Gastroesophageal sphincter (tissue), 3 donors: ENCODE results near the gene KCP.

Experiments used
- EP300 ChIP-seq: sonication (generic); formaldehyde crosslinking; IDR thresholded peaks from one replicate; pipeline ENCODE4 v1.6.1; 2017; ENCODE audit warnings: antibody characterized with exemption, mild to moderate bottlenecking
- POLR2A ChIP-seq, 2 donors: fragments of 450-650 bp; IDR thresholded peaks; one replicate each; pipeline ENCODE4 v1.6.1; 2017; ENCODE audit warnings: antibody characterized with exemption in 2 of 2, mild to moderate bottlenecking in 2 of 2, moderate library complexity in 1 of 2
- TF ChIP-seq, protein P1 (sequence below), 4 experiments: fragments of 200-600 bp in 2 of 4; fragments of 450-650 bp in 2 of 4; sonication (generic) in 1 of 4; IDR thresholded peaks; one replicate each; pipeline ENCODE4 v1.5.1; 2017 to 2019; ENCODE audit warnings: antibody characterized with exemption in 4 of 4, mild to moderate bottlenecking in 2 of 4, moderate library complexity in 2 of 4

DNA sequence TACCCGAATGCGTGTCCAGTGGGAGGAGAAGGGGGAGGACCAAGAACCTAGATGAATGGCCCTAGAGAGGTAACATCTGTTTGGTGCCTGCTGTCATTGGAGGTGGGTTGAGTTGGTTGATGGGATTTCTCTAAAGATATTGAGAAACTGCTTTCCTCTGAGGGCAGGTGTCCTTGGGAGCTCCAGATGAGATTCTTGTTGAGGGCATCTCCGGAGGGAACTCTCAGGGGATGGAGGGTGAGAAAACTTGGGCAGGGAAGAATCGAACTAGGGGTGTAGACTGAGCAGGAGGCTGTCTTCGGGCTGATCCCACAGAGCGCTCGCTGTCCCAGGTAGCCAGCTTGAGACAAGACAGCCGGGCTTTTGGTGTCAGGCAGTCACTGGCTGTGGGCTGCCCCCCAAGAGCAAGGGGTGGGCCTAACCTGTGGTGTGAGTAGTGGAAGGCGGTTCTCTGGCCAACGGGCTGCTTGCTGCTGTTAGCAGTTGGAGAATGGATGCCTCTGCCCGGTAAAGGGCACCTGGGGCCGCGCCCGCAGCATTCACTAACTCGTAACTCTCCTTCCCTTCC, 30.9 kb upstream of the KCP start:
- TF ChIP-seq EP300 (no peak), POLR2A (IDR thresholded peaks at IDR 0.05) (no peak)
- TF ChIP-seq, protein P1, sequence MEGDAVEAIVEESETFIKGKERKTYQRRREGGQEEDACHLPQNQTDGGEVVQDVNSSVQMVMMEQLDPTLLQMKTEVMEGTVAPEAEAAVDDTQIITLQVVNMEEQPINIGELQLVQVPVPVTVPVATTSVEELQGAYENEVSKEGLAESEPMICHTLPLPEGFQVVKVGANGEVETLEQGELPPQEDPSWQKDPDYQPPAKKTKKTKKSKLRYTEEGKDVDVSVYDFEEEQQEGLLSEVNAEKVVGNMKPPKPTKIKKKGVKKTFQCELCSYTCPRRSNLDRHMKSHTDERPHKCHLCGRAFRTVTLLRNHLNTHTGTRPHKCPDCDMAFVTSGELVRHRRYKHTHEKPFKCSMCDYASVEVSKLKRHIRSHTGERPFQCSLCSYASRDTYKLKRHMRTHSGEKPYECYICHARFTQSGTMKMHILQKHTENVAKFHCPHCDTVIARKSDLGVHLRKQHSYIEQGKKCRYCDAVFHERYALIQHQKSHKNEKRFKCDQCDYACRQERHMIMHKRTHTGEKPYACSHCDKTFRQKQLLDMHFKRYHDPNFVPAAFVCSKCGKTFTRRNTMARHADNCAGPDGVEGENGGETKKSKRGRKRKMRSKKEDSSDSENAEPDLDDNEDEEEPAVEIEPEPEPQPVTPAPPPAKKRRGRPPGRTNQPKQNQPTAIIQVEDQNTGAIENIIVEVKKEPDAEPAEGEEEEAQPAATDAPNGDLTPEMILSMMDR (IDR thresholded peaks at IDR 0.05): no peak
